Small intestine (tissue), 16 donors: Measurements from ENCODE around the gene FOXA2. TPM values are rescaled to one million over a fixed set of nuclear protein-coding genes. Genes with fewer than 3 reads are reported as not detected.

Experiments used
- DNase-seq, 2 donors: peaks; one replicate each; pipeline versions ENCODE4 v3.0.0 to v3.0.0-alpha.2; 2013
- FAIRE-seq: peaks from 2 replicates; lab custom pipeline; 2012; peaks lifted over from hg19 to GRCh38; lab: Jason Lieb, UNC
- H3K27ac ChIP-seq, 3 donors: one replicate each; pipeline ENCODE4 v1.5.1; 2013; ENCODE audit warnings: low read length in 2 of 3, mild to moderate bottlenecking in 2 of 3, control low read depth in 1 of 3, inconsistent platforms in 1 of 3, low read depth in 1 of 3, moderate library complexity in 1 of 3
- H3K27me3 ChIP-seq, 3 donors: one replicate each; pipeline ENCODE4 v1.6.1; 2013; ENCODE audit warnings: low read length in 3 of 3, inconsistent platforms in 1 of 3; ENCODE audit not compliant: control insufficient read depth in 3 of 3, insufficient read depth in 3 of 3
- H3K36me3 ChIP-seq, 3 donors: one replicate each; pipeline ENCODE4 v1.6.1; 2013; ENCODE audit warnings: low read length in 3 of 3, inconsistent platforms in 1 of 3, low read depth in 1 of 3, mild to moderate bottlenecking in 1 of 3, moderate library complexity in 1 of 3; ENCODE audit not compliant: control insufficient read depth in 3 of 3, insufficient read depth in 2 of 3
- H3K4me1 ChIP-seq, 3 donors: one replicate each; pipeline ENCODE4 v1.6.1; 2013; ENCODE audit warnings: low read length in 2 of 3, inconsistent platforms in 1 of 3, low read depth in 1 of 3, mild to moderate bottlenecking in 1 of 3, moderate library complexity in 1 of 3; ENCODE audit not compliant: control insufficient read depth in 3 of 3, insufficient read depth in 2 of 3
- H3K4me3 ChIP-seq, 3 donors: one replicate each; pipeline ENCODE4 v1.5.1; 2013; ENCODE audit warnings: low read length in 3 of 3, control low read depth in 1 of 3, inconsistent platforms in 1 of 3, low read depth in 1 of 3, mild to moderate bottlenecking in 1 of 3, moderate library complexity in 1 of 3
- H3K9me3 ChIP-seq, 2 donors: one replicate each; pipeline ENCODE4 v1.6.1; 2013; ENCODE audit warnings: low read depth in 1 of 2, low read length in 1 of 2; ENCODE audit not compliant: control insufficient read depth in 2 of 2, insufficient read depth in 1 of 2
- WGBS, 3 donors: extraction: QIAGEN DNeasy Blood & Tissue Kit; methylation state at CpG; one replicate each; pipeline ENCODE4 v1.1.7; 2013; 5-methylcytosine and 5-hydroxymethylcytosine counted together
- long read RNA-seq, 10 donors: transcript quantifications; one replicate each; lab custom pipeline, GENCODE V29; 2026
- polyA plus RNA-seq, 4 donors: library from polyadenylated mRNA; stranded (reverse) in 3 of 4; unstranded in 1 of 4; fragments of 200-250 nt in 3 of 4; fragments of 120-200 nt in 1 of 4; gene quantifications; one replicate each; pipeline versions ENCODE4 v1.2.1 to v1.2.3, GENCODE V29; 2013
- donor health status: healthy with polysubstance abuse.
- donor health status: control.
- donor health status: control.
- donor health status: Bipolar disorder and iron deficiency.
- donor health status: healthy.

FOXA2 gene
- polyA plus RNA-seq = 1 to 10 TPM in 2 of 4 donors, under 1 TPM in 2; 0.45 to 6.5 (median 2.0) TPM
- long read RNA-seq, donor 1, transcript FOXA2-202 (2 exons, 2,422 nt) = major isoform, 7 of 7 reads
- long read RNA-seq, donor 1, partial matches to known transcripts = 0 of 7 reads
- long read RNA-seq, donor 1, other reads (novel, unspliced or antisense) = 0 of 7 reads
- long read RNA-seq, donor 2, partial matches to known transcripts = 0 of 1 reads
- long read RNA-seq, donor 2, other reads (novel, unspliced or antisense) = 0 of 1 reads
- long read RNA-seq, donor 3, transcript FOXA2-202 (2 exons, 2,422 nt) = major isoform, 5 of 5 reads
- long read RNA-seq, donor 3, partial matches to known transcripts = 0 of 5 reads
- long read RNA-seq, donor 3, other reads (novel, unspliced or antisense) = 0 of 5 reads
- long read RNA-seq, donor 4, partial matches to known transcripts = 0 of 1 reads
- long read RNA-seq, donor 4, other reads (novel, unspliced or antisense) = 0 of 1 reads
- long read RNA-seq, donor 5, partial matches to known transcripts = 0 of 1 reads
- long read RNA-seq, donor 5, other reads (novel, unspliced or antisense) = 0 of 1 reads
- long read RNA-seq, donor 6, partial matches to known transcripts = 0 of 1 reads
- long read RNA-seq, donor 6, other reads (novel, unspliced or antisense) = 0 of 1 reads
- long read RNA-seq, donor 7 = 0 reads
- long read RNA-seq, donor 8 = 0 reads
- long read RNA-seq, donor 9, partial matches to known transcripts = 0 of 1 reads
- long read RNA-seq, donor 9, other reads (novel, unspliced or antisense) = 0 of 1 reads
- long read RNA-seq, donor 10, transcript FOXA2-202 (2 exons, 2,422 nt) = major isoform, 5 of 5 reads
- long read RNA-seq, donor 10, partial matches to known transcripts = 0 of 5 reads
- long read RNA-seq, donor 10, other reads (novel, unspliced or antisense) = 0 of 5 reads

GRCh38 chr20:22584522-22584921 lies at the start of gene FOXA2:
FOXA2 (minus strand) TSS chr20:22584572; CDS start chr20:22584278, 294 bp downstream.
- no peak for FAIRE-seq
- H3K27ac ChIP-seq = peak within 1 kb of the TSS in 2 of 3 donors; percentile 58 to 60
- no peaks in the 10 kb centered on the region for H3K9me3 ChIP-seq
- H3K36me3 ChIP-seq = peaks cover 0 to 11% (median 0%) of the 10 kb centered on the region in 3 donors
- H3K27me3 ChIP-seq = peaks cover 10 to 79% (median 45%) of the 10 kb centered on the region in 3 donors
- WGBS, 3 donors = 0 to 9% (median 2%) methylated on average over 5 to 40 of the region's 42 CpGs
- DNase-seq = peak in 1 of 2 donors; percentile 47
- H3K4me1 ChIP-seq = peaks cover 0 to 7% (median 0%) of the 10 kb centered on the region in 3 donors
- H3K4me3 ChIP-seq = peak within 1 kb of the TSS; percentile 38 to 57 (median 52)

GRCh38 chr20:22630701-22631100 lies 46.3 kb upstream of the FOXA2 start:
- DNase-seq (no peak), FAIRE-seq (no peak)
- Histone ChIP-seq H3K4me3 (no peak overlapping the region), H3K4me1 (no peaks in the 10 kb centered on the region), H3K9me3 (no peaks in the 10 kb centered on the region), H3K27me3 (no peaks in the 10 kb centered on the region), H3K36me3 (no peaks in the 10 kb centered on the region), H3K27ac (no peak overlapping the region)
- WGBS, 3 donors = 38 to 49% (median 49%) methylated on average over 6 of the region's 6 CpGs

GRCh38 chr20:22629927-22630326 lies 45.6 kb upstream of the FOXA2 start:
- no peaks in the 10 kb centered on the region for H3K9me3 ChIP-seq
- no peak for FAIRE-seq
- 57 to 72% (median 57%) methylated on average over 2 of the region's 2 CpGs for WGBS, 3 donors
- DNase-seq = no peak
- no peak overlapping the region for H3K27ac ChIP-seq
- no peaks in the 10 kb centered on the region for H3K27me3 ChIP-seq
- no peak overlapping the region for H3K4me3 ChIP-seq
- H3K36me3 ChIP-seq = no peaks in the 10 kb centered on the region
- H3K4me1 ChIP-seq = no peaks in the 10 kb centered on the region

GRCh38 chr20:22629447-22629846 lies 45.1 kb upstream of the FOXA2 start:
- DNase-seq = no peak
- WGBS, 3 donors = 48 to 58% (median 53%) methylated on average over 3 of the region's 3 CpGs
- Histone ChIP-seq H3K36me3 (no peaks in the 10 kb centered on the region), H3K4me3 (no peak overlapping the region), H3K9me3 (no peaks in the 10 kb centered on the region), H3K27ac (no peak overlapping the region), H3K4me1 (no peaks in the 10 kb centered on the region), H3K27me3 (no peaks in the 10 kb centered on the region)
- no peak for FAIRE-seq

- WGBS, 3 donors = 71 to 80% (median 73%) methylated on average over 1 of the region's 1 CpG
- no peak overlapping the region for H3K27ac ChIP-seq
- H3K4me3 ChIP-seq = no peak overlapping the region
- DNase-seq (no peak), FAIRE-seq (no peak)
- H3K27me3 ChIP-seq = no peaks in the 10 kb centered on the region
- no peaks in the 10 kb centered on the region for H3K9me3 ChIP-seq
- H3K4me1 ChIP-seq = no peaks in the 10 kb centered on the region
- H3K36me3 ChIP-seq = no peaks in the 10 kb centered on the region
Measured at GRCh38 chr20:22626496-22626895, 42.1 kb upstream of the FOXA2 start.

GRCh38 chr20:22623211-22623610 lies 38.8 kb upstream of the FOXA2 start:
- 71 to 81% (median 73%) methylated on average over 6 of the region's 6 CpGs for WGBS, 3 donors

GRCh38 chr20:22620342-22620741 lies 36.0 kb upstream of the FOXA2 start:
- WGBS, 3 donors = 55 to 68% (median 63%) methylated on average over 9 of the region's 9 CpGs
- no peaks in the 10 kb centered on the region for H3K36me3 ChIP-seq
- no peaks in the 10 kb centered on the region for H3K4me1 ChIP-seq
- FAIRE-seq (no peak), DNase-seq (no peak)
- H3K27me3 ChIP-seq = no peaks in the 10 kb centered on the region
- no peak overlapping the region for H3K27ac ChIP-seq
- H3K4me3 ChIP-seq = no peak overlapping the region
- H3K9me3 ChIP-seq = no peaks in the 10 kb centered on the region

More at GRCh38 chr20:22623211-22623610, 38.8 kb upstream of the FOXA2 start:
- no peak overlapping the region for H3K4me3 ChIP-seq
- H3K36me3 ChIP-seq = no peaks in the 10 kb centered on the region
- no peaks in the 10 kb centered on the region for H3K9me3 ChIP-seq
- no peak overlapping the region for H3K27ac ChIP-seq
- H3K4me1 ChIP-seq = no peaks in the 10 kb centered on the region
- FAIRE-seq = no peak
- no peaks in the 10 kb centered on the region for H3K27me3 ChIP-seq
- no peak for DNase-seq

- DNase-seq (no peak), FAIRE-seq (no peak)
- no peaks in the 10 kb centered on the region for H3K4me1 ChIP-seq
- H3K4me3 ChIP-seq = no peak overlapping the region
- H3K27me3 ChIP-seq = no peaks in the 10 kb centered on the region
- no peaks in the 10 kb centered on the region for H3K36me3 ChIP-seq
- no peaks in the 10 kb centered on the region for H3K9me3 ChIP-seq
- H3K27ac ChIP-seq = no peak overlapping the region
- WGBS, 3 donors = 52 to 59% (median 54%) methylated on average over 6 of the region's 6 CpGs
Measured at GRCh38 chr20:22619806-22620205, 35.4 kb upstream of the FOXA2 start.
